ENCODE data around the gene PDE4D. TPM values are rescaled to one million over a fixed set of nuclear protein-coding genes. Genes with fewer than 3 reads are reported as not detected.

Gene PDE4D
- total RNA-seq, 1 experiment from 2014 or later = 3.6 TPM

DNA sequence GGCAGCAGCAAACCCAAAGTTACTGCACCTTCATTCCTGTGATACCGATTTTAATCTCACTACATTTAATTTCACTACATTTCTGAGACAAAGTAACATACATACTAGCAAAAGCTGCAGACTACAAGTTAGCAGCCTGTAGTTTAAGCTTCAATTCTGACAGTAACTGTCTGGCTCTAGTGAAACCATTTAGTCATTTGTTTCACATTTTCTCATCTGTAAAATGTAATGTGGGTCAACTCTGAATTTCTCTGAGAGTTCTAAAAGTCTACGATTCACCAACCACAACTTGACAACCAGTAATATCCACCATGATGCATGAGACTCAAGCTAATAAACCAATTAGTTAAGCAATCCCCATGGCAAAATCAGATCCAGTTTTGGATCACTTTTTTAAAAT is 408.9 kb downstream of the PDE4D start:
- no peaks in the 10 kb centered on the region for H3F3A ChIP-seq (ENCODE audit: low read length, unreplicated experiment)
- no peaks in the 10 kb centered on the region for H3K9me3 ChIP-seq (ENCODE audit: low read length)
- no peaks in the 10 kb centered on the region for H3K27me3 ChIP-seq (ENCODE audit: low read length)
- H2AFZ ChIP-seq (ENCODE audit: low read length) = no peak overlapping the region
- H3K4me2 ChIP-seq (ENCODE audit: low read length) = no peak overlapping the region
- intact Hi-C loops (cut with micrococcal nuclease) = no loop called here
- TF ChIP-seq EZH2phosphoT487 (IDR thresholded peaks at IDR 0.05; ENCODE audit: borderline replicate concordance, low read length) (no peak), EZH2 (IDR thresholded peaks at IDR 0.05; ENCODE audit: low read length, unreplicated experiment) (no peak), CTCF (conservative IDR thresholded peaks at IDR 0.05; ENCODE audit: low read depth, low read length) (no peak)
- ChIA-PET CTCF (no interaction called here), POLR2A (ENCODE audit: unreplicated experiment) (no interaction called here)
- no peaks in the 10 kb centered on the region for H3K9me2 ChIP-seq (replicated peaks; ENCODE audit: low read length)
- H3K4me3 ChIP-seq (ENCODE audit: low read length) = no peak overlapping the region
- no peaks in the 10 kb centered on the region for H3K36me3 ChIP-seq (ENCODE audit: low read depth, low read length)
- no peak overlapping the region for H3K27ac ChIP-seq (ENCODE audit: low read length)
- no TSS peak for BruUV-seq (replicated peaks)
- ATAC-seq = no peak
- H3K79me2 ChIP-seq (ENCODE audit: low read length) = no peaks in the 10 kb centered on the region
- H3K4me1 ChIP-seq (ENCODE audit: insufficient read depth, low read length) = no peaks in the 10 kb centered on the region
- no peak overlapping the region for H3K9ac ChIP-seq (ENCODE audit: low read length)
- H4K20me1 ChIP-seq (ENCODE audit: low read length) = no peaks in the 10 kb centered on the region
- DNase-seq = no peak

- DNase-seq = no peak
- CTCF ChIA-PET = no interaction called here
- ATAC-seq = no peak
These were observed 409.5 kb downstream of the PDE4D start for GRCh38 chr5:59483971-59484472.

More at GRCh38 chr5:59483971-59484472, 409.5 kb downstream of the PDE4D start:
- Histone ChIP-seq H3K9ac (ENCODE audit: low read length) (no peak overlapping the region), H3K4me2 (ENCODE audit: low read length) (no peak overlapping the region), H3K4me3 (ENCODE audit: low read length) (no peak overlapping the region), H3K9me2 (replicated peaks; ENCODE audit: low read length) (no peaks in the 10 kb centered on the region), H3K79me2 (ENCODE audit: low read length) (no peaks in the 10 kb centered on the region), H4K20me1 (ENCODE audit: low read length) (no peaks in the 10 kb centered on the region), H3K27ac (ENCODE audit: low read length) (no peak overlapping the region), H3K27me3 (ENCODE audit: low read length) (no peaks in the 10 kb centered on the region), H3K36me3 (ENCODE audit: low read depth, low read length) (no peaks in the 10 kb centered on the region), H2AFZ (ENCODE audit: low read length) (no peak overlapping the region), H3F3A (ENCODE audit: low read length, unreplicated experiment) (no peaks in the 10 kb centered on the region), H3K4me1 (ENCODE audit: insufficient read depth, low read length) (no peaks in the 10 kb centered on the region), H3K9me3 (ENCODE audit: low read length) (no peaks in the 10 kb centered on the region)
- TF ChIP-seq EZH2 (IDR thresholded peaks at IDR 0.05; ENCODE audit: low read length, unreplicated experiment) (no peak), EZH2phosphoT487 (IDR thresholded peaks at IDR 0.05; ENCODE audit: borderline replicate concordance, low read length) (no peak), CTCF (conservative IDR thresholded peaks at IDR 0.05; ENCODE audit: low read depth, low read length) (no peak)
- POLR2A ChIA-PET (ENCODE audit: unreplicated experiment) = interaction anchor here (0.6 kb wide), 1 partner anchor 17 kb away, joined by 10 read pairs; no protein-coding TSS in a partner anchor
- BruUV-seq (replicated peaks) = no TSS peak
- intact Hi-C loops (cut with micrococcal nuclease) = no loop called here
